Fibroblast of mammary gland (primary cell): ENCODE results near the gene KL.
A peak's percentile ranks its signal among the peaks of the same experiment; 100 is the strongest.

ENCODE experiments used
- DNase-seq: peaks from one replicate; pipeline ENCODE4 v3.0.0-alpha.2; 2010; ENCODE audit warnings: low read depth
- H3K4me3 ChIP-seq: 2 replicates; pipeline ENCODE4 v1.5.1; 2011; ENCODE audit warnings: low read depth, mild to moderate bottlenecking, low read length, moderate library complexity; ENCODE audit not compliant: control insufficient read depth
- CTCF ChIP-seq: conservative IDR thresholded peaks from 2 replicates; pipeline ENCODE4 v1.5.1; 2011; ENCODE audit warnings: low read depth, low read length, inconsistent platforms; ENCODE audit not compliant: control insufficient read depth, insufficient read depth

KL gene

GRCh38 chr13:33058776-33059327 is 42.6 kb downstream of the KL start:
- no peak for TF ChIP-seq CTCF
- no peak overlapping the region for H3K4me3 ChIP-seq
- no peak for DNase-seq

DNA sequence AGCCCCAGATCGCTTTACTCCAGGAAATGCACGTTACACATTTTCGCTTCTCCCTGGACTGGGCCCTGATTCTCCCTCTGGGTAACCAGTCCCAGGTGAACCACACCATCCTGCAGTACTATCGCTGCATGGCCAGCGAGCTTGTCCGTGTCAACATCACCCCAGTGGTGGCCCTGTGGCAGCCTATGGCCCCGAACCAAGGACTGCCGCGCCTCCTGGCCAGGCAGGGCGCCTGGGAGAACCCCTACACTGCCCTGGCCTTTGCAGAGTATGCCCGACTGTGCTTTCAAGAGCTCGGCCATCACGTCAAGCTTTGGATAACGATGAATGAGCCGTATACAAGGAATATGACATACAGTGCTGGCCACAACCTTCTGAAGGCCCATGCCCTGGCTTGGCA is 44.6 kb downstream of the KL start:
- H3K4me3 ChIP-seq = no peak overlapping the region
- no peak for DNase-seq
- no peak for TF ChIP-seq CTCF

DNA sequence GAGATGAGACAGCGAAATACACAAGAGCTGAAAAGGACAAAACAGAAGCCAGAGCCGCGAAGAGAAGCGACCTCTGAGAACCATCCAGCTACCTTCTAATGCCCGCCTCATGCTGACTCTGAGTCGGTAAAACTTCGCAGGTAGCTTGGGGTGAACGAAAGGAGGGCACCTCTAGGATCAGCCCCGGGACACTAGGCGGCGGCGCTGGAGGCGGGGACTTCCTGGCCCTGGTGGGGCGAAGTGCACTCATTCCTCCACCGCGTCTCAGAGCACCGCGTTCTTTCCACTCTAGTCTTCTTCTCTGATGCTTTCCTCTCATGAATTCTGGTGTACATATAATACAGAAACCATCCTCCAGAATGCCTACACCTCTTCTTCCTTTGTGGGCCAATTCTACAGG is 50.1 kb downstream of the KL start:
- no peak for TF ChIP-seq CTCF
- no peak overlapping the region for H3K4me3 ChIP-seq
- no peak for DNase-seq

DNA sequence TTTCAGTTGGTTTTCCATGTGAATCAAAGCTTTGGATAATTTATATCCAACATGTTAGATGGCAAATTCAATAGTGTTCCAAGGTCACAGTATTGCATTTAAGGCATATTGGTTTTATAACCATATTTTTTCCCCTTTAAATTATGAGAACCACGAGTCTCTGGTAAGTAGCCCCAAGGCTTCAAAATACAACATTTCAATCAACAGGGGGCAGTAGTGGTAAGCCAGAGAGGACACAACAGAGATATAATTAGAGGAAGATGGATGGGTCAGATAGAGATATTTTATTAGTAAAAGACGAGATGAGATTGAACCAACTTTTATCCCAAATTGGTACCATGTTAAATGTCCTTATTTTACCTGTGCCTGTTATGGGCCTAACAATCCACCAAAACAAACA is 53.1 kb downstream of the KL start:
- DNase-seq = peak; percentile 42
- TF ChIP-seq CTCF = peak; percentile 43
- no peak overlapping the region for H3K4me3 ChIP-seq

DNA sequence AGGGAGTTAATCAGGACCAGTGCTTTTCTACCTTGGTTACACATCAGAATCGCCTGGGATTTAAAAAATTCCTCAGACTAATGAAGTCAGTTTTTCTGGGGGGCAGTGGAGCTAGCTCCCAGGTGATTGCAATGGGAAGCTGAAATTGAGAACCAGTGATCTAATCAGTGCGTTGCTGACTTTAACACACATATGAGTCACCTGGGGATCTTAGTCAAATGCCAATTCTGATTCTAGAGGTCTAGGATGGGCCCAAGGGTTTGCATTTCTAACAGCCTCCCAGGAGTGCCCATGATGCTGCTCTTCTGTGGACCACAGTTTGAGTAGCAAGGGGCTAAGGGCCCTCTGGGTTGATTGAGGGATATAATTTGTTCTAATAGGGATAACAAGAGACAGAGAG is 54.5 kb downstream of the KL start:
- no peak for TF ChIP-seq CTCF
- DNase-seq = peak; percentile 45
- H3K4me3 ChIP-seq = no peak overlapping the region

- peak; percentile 34 for DNase-seq
- no peak overlapping the region for H3K4me3 ChIP-seq
- no peak for TF ChIP-seq CTCF
Measured at GRCh38 chr13:33072282-33072681, 56.1 kb downstream of the KL start.

GRCh38 chr13:33072759-33073158 is 56.5 kb downstream of the KL start:
- no peak overlapping the region for H3K4me3 ChIP-seq
- no peak for TF ChIP-seq CTCF

More at GRCh38 chr13:33072759-33073158, 56.5 kb downstream of the KL start:
- no peak for DNase-seq
